AML-193 (cell line): Measurements from ENCODE around the gene PNKD.

ENCODE experiments used
- DNase-seq, 2 experiments: peaks; one replicate each; lab custom pipeline; 2025; lab: John Stamatoyannopoulos, UW

The PNKD gene

GRCh38 chr2:218269900-218270720 is at the start of gene PNKD, which contains the start of gene AAMP:
Gene PNKD, plus strand, starts transcription at chr2:218270519. Its CDS starts 17 bp downstream, at chr2:218270536.
Gene AAMP, minus strand, starts transcription at chr2:218270137. Its CDS starts 51 bp downstream, at chr2:218270086.
- DNase-seq: peak; percentile 99

- peak in 1 of 2 experiments; percentile 7 for DNase-seq
Observed at GRCh38 chr2:218221000-218221399, 49.3 kb upstream of the PNKD start.

- DNase-seq: no peak
Observed at GRCh38 chr2:218223046-218223445, 47.3 kb upstream of the PNKD start.

GRCh38 chr2:218224186-218224585 is 46.1 kb upstream of the PNKD start:
- DNase-seq: no peak

- no peak for DNase-seq
Observed at GRCh38 chr2:218226903-218227302, 43.4 kb upstream of the PNKD start.

GRCh38 chr2:218228366-218229090 is 41.8 kb upstream of the PNKD start:
- no peak for DNase-seq

- DNase-seq: peak; percentile 88 to 91
Observed at GRCh38 chr2:218229239-218229638, 41.1 kb upstream of the PNKD start.

- no peak for DNase-seq
Observed at GRCh38 chr2:218229851-218230250, 40.5 kb upstream of the PNKD start.

GRCh38 chr2:218230882-218231281 is 39.4 kb upstream of the PNKD start:
- no peak for DNase-seq

GRCh38 chr2:218233543-218233942 is 36.8 kb upstream of the PNKD start:
- no peak for DNase-seq

- DNase-seq: no peak
Observed at GRCh38 chr2:218234521-218234920, 35.8 kb upstream of the PNKD start.

- DNase-seq: no peak
Observed at GRCh38 chr2:218235017-218235416, 35.3 kb upstream of the PNKD start.

- DNase-seq: no peak
Observed at GRCh38 chr2:218236829-218237228, 33.5 kb upstream of the PNKD start.

GRCh38 chr2:218238887-218239286 is 31.4 kb upstream of the PNKD start:
- DNase-seq: no peak

GRCh38 chr2:218244204-218244603 is 26.1 kb upstream of the PNKD start:
- no peak for DNase-seq

GRCh38 chr2:218244665-218245064 is 25.7 kb upstream of the PNKD start:
- DNase-seq: no peak

- DNase-seq: no peak
Observed at GRCh38 chr2:218245214-218245613, 25.1 kb upstream of the PNKD start.

GRCh38 chr2:218249691-218250090 is 20.6 kb upstream of the PNKD start:
- DNase-seq: no peak

GRCh38 chr2:218252509-218253231 is 17.6 kb upstream of the PNKD start:
- no peak for DNase-seq

GRCh38 chr2:218253232-218253625 is 17.1 kb upstream of the PNKD start:
- DNase-seq: no peak

- DNase-seq: no peak
Observed at GRCh38 chr2:218255446-218255845, 14.9 kb upstream of the PNKD start.

- DNase-seq: no peak
Observed at GRCh38 chr2:218256612-218257350, 13.5 kb upstream of the PNKD start.
